H4 (cell line): ENCODE results near the gene RAI14. TPM values are rescaled to one million over a fixed set of nuclear protein-coding genes. Genes with fewer than 3 reads are reported as not detected.
"Not testable (repeated sequence)": the region's sequence is repeated elsewhere in the genome, so short reads cannot be mapped to it uniquely, and the experiment has no call there.

Experiments
- DNase-seq: peaks from one replicate; pipeline ENCODE4 v3.0.0-alpha.2; 2015; ENCODE audit warnings: low spot score
- total RNA-seq: library from RNA; depleted of rRNA; stranded (reverse); fragments of >200 nt; shearing (Covaris generic); gene quantifications from 2 replicates; pipeline ENCODE4 v1.2.3, GENCODE V29; 2014

Gene RAI14
- total RNA-seq, 1 experiment from 2014 or later, result 27.5 TPM

- no peak for DNase-seq
These were observed 42.6 kb downstream of the RAI14 start for GRCh38 chr5:34698754-34699153.

- no peak for DNase-seq
These were observed 43.3 kb downstream of the RAI14 start for GRCh38 chr5:34699155-34700077.

- no peak for DNase-seq
These were observed 43.9 kb downstream of the RAI14 start for GRCh38 chr5:34700078-34700452.

GRCh38 chr5:34701442-34701841 is 45.3 kb downstream of the RAI14 start:
- DNase-seq, result not testable (repeated sequence)

- DNase-seq, result no peak
These were observed 47.9 kb downstream of the RAI14 start for GRCh38 chr5:34703767-34704713.

GRCh38 chr5:34706084-34706483 is 50.0 kb downstream of the RAI14 start:
- no peak for DNase-seq

GRCh38 chr5:34707451-34708107 is 51.5 kb downstream of the RAI14 start:
- DNase-seq, result no peak

- DNase-seq, result no peak
These were observed 52.6 kb downstream of the RAI14 start for GRCh38 chr5:34708777-34709176.

GRCh38 chr5:34709861-34710673 is 53.9 kb downstream of the RAI14 start:
- no peak for DNase-seq

GRCh38 chr5:34712565-34712964 is 56.4 kb downstream of the RAI14 start:
- DNase-seq, result no peak

GRCh38 chr5:34715711-34716110 is 59.6 kb downstream of the RAI14 start:
- no peak for DNase-seq

GRCh38 chr5:34716986-34717385 is 60.9 kb downstream of the RAI14 start:
- DNase-seq, result peak; percentile 35

GRCh38 chr5:34717426-34718327 is 61.5 kb downstream of the RAI14 start:
- DNase-seq, result peak; percentile 97

- no peak for DNase-seq
These were observed 62.4 kb downstream of the RAI14 start for GRCh38 chr5:34718516-34718915.

- no peak for DNase-seq
These were observed 62.9 kb downstream of the RAI14 start for GRCh38 chr5:34719029-34719428.

- no peak for DNase-seq
These were observed 65.2 kb downstream of the RAI14 start for GRCh38 chr5:34721327-34721726.

GRCh38 chr5:34722183-34722582 is 66.1 kb downstream of the RAI14 start:
- no peak for DNase-seq

- DNase-seq, result no peak
These were observed 68.6 kb downstream of the RAI14 start for GRCh38 chr5:34724741-34725140.

GRCh38 chr5:34727166-34727749 is 71.1 kb downstream of the RAI14 start:
- DNase-seq, result not testable (repeated sequence)

GRCh38 chr5:34728236-34728635 is 72.1 kb downstream of the RAI14 start:
- DNase-seq, result no peak
